Measurements from ENCODE around the gene ANKFY1. TPM values are rescaled to one million over a fixed set of nuclear protein-coding genes. Genes with fewer than 3 reads are reported as not detected.

Gene ANKFY1
- total and polyA plus RNA-seq, 9 of the 15 experiments (the other 6 are each of a cell fraction or from before 2014, with no cell fraction given): 4.3 to 25.6 (median 12.2) TPM

- TF ChIP-seq, protein P1, sequence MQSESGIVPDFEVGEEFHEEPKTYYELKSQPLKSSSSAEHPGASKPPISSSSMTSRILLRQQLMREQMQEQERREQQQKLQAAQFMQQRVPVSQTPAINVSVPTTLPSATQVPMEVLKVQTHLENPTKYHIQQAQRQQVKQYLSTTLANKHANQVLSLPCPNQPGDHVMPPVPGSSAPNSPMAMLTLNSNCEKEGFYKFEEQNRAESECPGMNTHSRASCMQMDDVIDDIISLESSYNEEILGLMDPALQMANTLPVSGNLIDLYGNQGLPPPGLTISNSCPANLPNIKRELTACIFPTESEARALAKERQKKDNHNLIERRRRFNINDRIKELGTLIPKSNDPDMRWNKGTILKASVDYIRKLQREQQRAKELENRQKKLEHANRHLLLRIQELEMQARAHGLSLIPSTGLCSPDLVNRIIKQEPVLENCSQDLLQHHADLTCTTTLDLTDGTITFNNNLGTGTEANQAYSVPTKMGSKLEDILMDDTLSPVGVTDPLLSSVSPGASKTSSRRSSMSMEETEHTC (IDR thresholded peaks at IDR 0.05): no peak
- TF ChIP-seq, protein P2, sequence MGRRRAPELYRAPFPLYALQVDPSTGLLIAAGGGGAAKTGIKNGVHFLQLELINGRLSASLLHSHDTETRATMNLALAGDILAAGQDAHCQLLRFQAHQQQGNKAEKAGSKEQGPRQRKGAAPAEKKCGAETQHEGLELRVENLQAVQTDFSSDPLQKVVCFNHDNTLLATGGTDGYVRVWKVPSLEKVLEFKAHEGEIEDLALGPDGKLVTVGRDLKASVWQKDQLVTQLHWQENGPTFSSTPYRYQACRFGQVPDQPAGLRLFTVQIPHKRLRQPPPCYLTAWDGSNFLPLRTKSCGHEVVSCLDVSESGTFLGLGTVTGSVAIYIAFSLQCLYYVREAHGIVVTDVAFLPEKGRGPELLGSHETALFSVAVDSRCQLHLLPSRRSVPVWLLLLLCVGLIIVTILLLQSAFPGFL (CRISPR knock-in tag; IDR thresholded peaks at IDR 0.05): no peak
- TF ChIP-seq FOXK1 (CRISPR knock-in tag; IDR thresholded peaks at IDR 0.05; ENCODE audit: borderline replicate concordance): no peak
- TF ChIP-seq SP2 (IDR thresholded peaks at IDR 0.05; ENCODE audit: extremely low read depth, low read depth, low read length, poor library complexity, severe bottlenecking): no peak
- no peak for TF ChIP-seq CREBBP (IDR thresholded peaks at IDR 0.05; ENCODE audit: low read depth, low read length)
- no peak for TF ChIP-seq LCOR (CRISPR knock-in tag; IDR thresholded peaks at IDR 0.05)
- no peak for TF ChIP-seq HNRNPL (IDR thresholded peaks at IDR 0.05; ENCODE audit: low read depth, low read length)
- no peak for TF ChIP-seq ZBTB7A (IDR thresholded peaks at IDR 0.05; ENCODE audit: borderline replicate concordance, control insufficient read depth, low read depth, low read length)
- 0 out of 2 replicates have a peak, but pooled peaks have one; percentile 20 for TF ChIP-seq ZNF282 (CRISPR knock-in tag; IDR thresholded peaks at IDR 0.05)
- TF ChIP-seq, protein P3, sequence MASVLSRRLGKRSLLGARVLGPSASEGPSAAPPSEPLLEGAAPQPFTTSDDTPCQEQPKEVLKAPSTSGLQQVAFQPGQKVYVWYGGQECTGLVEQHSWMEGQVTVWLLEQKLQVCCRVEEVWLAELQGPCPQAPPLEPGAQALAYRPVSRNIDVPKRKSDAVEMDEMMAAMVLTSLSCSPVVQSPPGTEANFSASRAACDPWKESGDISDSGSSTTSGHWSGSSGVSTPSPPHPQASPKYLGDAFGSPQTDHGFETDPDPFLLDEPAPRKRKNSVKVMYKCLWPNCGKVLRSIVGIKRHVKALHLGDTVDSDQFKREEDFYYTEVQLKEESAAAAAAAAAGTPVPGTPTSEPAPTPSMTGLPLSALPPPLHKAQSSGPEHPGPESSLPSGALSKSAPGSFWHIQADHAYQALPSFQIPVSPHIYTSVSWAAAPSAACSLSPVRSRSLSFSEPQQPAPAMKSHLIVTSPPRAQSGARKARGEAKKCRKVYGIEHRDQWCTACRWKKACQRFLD (CRISPR knock-in tag; IDR thresholded peaks at IDR 0.05): no peak
- TF ChIP-seq MYNN (IDR thresholded peaks at IDR 0.05): no peak
- TF ChIP-seq MYNN (CRISPR knock-in tag; IDR thresholded peaks at IDR 0.05): no peak
- no peak for TF ChIP-seq ZNF263 (CRISPR knock-in tag; IDR thresholded peaks at IDR 0.05; ENCODE audit: borderline replicate concordance)
- no peak for TF ChIP-seq ZBTB8A (IDR thresholded peaks at IDR 0.05; ENCODE audit: partially characterized antibody)
- TF ChIP-seq HDAC8 (tag; IDR thresholded peaks at IDR 0.05): no peak
- TF ChIP-seq PATZ1 (CRISPR knock-in tag; IDR thresholded peaks at IDR 0.05; ENCODE audit: borderline replicate concordance): no peak
- no peak for TF ChIP-seq NFE2 (IDR thresholded peaks at IDR 0.05; ENCODE audit: low read depth)
- TF ChIP-seq U2AF2 (optimal IDR thresholded peaks at IDR 0.05; ENCODE audit: low read depth, low read length): no peak
- no peak for TF ChIP-seq SMARCE1 (IDR thresholded peaks at IDR 0.05)
- no peak for TF ChIP-seq CBX1 (IDR thresholded peaks at IDR 0.05; ENCODE audit: low read depth)
- TF ChIP-seq ZNF583 (CRISPR knock-in tag; IDR thresholded peaks at IDR 0.05): no peak
- no peak for TF ChIP-seq TEAD4 (IDR thresholded peaks at IDR 0.05; ENCODE audit: low read length)
- no peak for TF ChIP-seq TEAD4 (CRISPR knock-in tag; IDR thresholded peaks at IDR 0.05; ENCODE audit: borderline replicate concordance)
- TF ChIP-seq HDAC1 (IDR thresholded peaks at IDR 0.05): no peak
These were observed 120.0 kb downstream of the ANKFY1 start (continued) for GRCh38 chr17:4143563-4144421.

Measured in K562 (cell line).